DOHH2 (cell line): ENCODE data around the gene BHLHE23.

Experiments used
- H3F3A ChIP-seq: fragments of 200-600 bp; sonication (generic), shearing (Covaris generic); 2 replicates; pipeline ENCODE4 v1.6.0; 2016; ENCODE audit warnings: antibody characterized with exemption, mild to moderate bottlenecking; ENCODE audit not compliant: control insufficient read depth, insufficient read depth
- H3K27ac ChIP-seq: fragments of 200-600 bp; sonication (generic); 2 replicates; pipeline ENCODE4 v1.5.1; 2014; ENCODE audit warnings: low read depth, mild to moderate bottlenecking, low read length, moderate library complexity
- H3K27me3 ChIP-seq: fragments of 200-600 bp; sonication (generic); 2 replicates; pipeline ENCODE4 v1.6.1; 2014; ENCODE audit warnings: mild to moderate bottlenecking, low read length, mixed read lengths; ENCODE audit not compliant: control insufficient read depth
- H3K36me3 ChIP-seq: fragments of 200-600 bp; sonication (generic); 2 replicates; pipeline ENCODE4 v1.6.1; 2014; ENCODE audit warnings: mild to moderate bottlenecking, low read length, moderate library complexity, mixed read lengths; ENCODE audit not compliant: control insufficient read depth
- H3K4me1 ChIP-seq: fragments of 200-600 bp; sonication (generic); 2 replicates; pipeline ENCODE4 v1.6.1; 2014; ENCODE audit warnings: mild to moderate bottlenecking, low read length, mixed read lengths; ENCODE audit not compliant: control insufficient read depth
- H3K4me2 ChIP-seq: fragments of 200-600 bp; sonication (generic); 2 replicates; pipeline ENCODE4 v1.6.0; 2014; ENCODE audit warnings: mild to moderate bottlenecking, low read length, moderate library complexity
- H3K4me3 ChIP-seq: fragments of 200-600 bp; sonication (generic); 2 replicates; pipeline ENCODE4 v1.5.1; 2014; ENCODE audit warnings: mild to moderate bottlenecking, low read length, mixed read lengths
- H3K79me2 ChIP-seq: fragments of 200-600 bp; sonication (generic); 2 replicates; pipeline ENCODE4 v1.6.1; 2014; ENCODE audit warnings: mild to moderate bottlenecking, low read length, mixed read lengths; ENCODE audit not compliant: control insufficient read depth
- H3K9me2 ChIP-seq: fragments of 200-600 bp; sonication (generic); replicated peaks from 2 replicates; pipeline ENCODE4 v1.6.1; 2014; ENCODE audit warnings: mild to moderate bottlenecking, low read length, mixed read lengths; ENCODE audit not compliant: control insufficient read depth
- H3K9me3 ChIP-seq: fragments of 200-600 bp; sonication (generic); 2 replicates; pipeline ENCODE4 v1.6.1; 2014; ENCODE audit warnings: antibody characterized with exemption, low read length, mixed read lengths; ENCODE audit not compliant: control insufficient read depth, insufficient read depth
- H4K20me1 ChIP-seq: fragments of 200-600 bp; sonication (generic); 2 replicates; pipeline ENCODE4 v1.6.0; 2014; ENCODE audit warnings: low read depth, mild to moderate bottlenecking, antibody characterized with exemption, low read length, moderate library complexity; ENCODE audit not compliant: control insufficient read depth, insufficient read depth
- CTCF ChIP-seq: fragments of 200-600 bp; sonication (generic); IDR thresholded peaks from one replicate; pipeline ENCODE4 v1.5.1; 2014; ENCODE audit warnings: antibody characterized with exemption, mild to moderate bottlenecking, low read depth, low read length; ENCODE audit not compliant: poor library complexity, severe bottlenecking
- EZH2phosphoT487 ChIP-seq: fragments of 200-600 bp; sonication (generic); IDR thresholded peaks from 2 replicates; pipeline ENCODE4 v1.6.1; 2017; ENCODE audit warnings: borderline replicate concordance, mild to moderate bottlenecking, antibody characterized with exemption, low read length, moderate library complexity, mixed read lengths

Gene BHLHE23

GRCh38 chr20:63006540-63007359 lies at the start of gene BHLHE23:
Gene BHLHE23 (minus strand): TSS chr20:63006964. CDS start chr20:63006774, 190 bp downstream.
- Histone ChIP-seq H3K4me3 (no peak within 1 kb of the TSS), H3K36me3 (peaks cover 12% of the 10 kb centered on the region), H3K79me2 (peaks cover 16% of the 10 kb centered on the region), H3K4me2 (no peak within 1 kb of the TSS), H3K9me2 (no peaks in the 10 kb centered on the region), H4K20me1 (no peaks in the 10 kb centered on the region), H3K9me3 (no peaks in the 10 kb centered on the region), H3F3A (peaks cover 19% of the 10 kb centered on the region), H3K27ac (no peak within 1 kb of the TSS), H3K27me3 (peaks cover 30% of the 10 kb centered on the region), H3K4me1 (peaks cover 25% of the 10 kb centered on the region)
- TF ChIP-seq EZH2phosphoT487 (no peak), CTCF (no peak)

GRCh38 chr20:63055575-63056235 lies 48.9 kb upstream of the BHLHE23 start:
- no peak overlapping the region for H3K4me2 ChIP-seq
- no peaks in the 10 kb centered on the region for H3K27me3 ChIP-seq
- no peaks in the 10 kb centered on the region for H3K9me2 ChIP-seq
- no peak overlapping the region for H3K27ac ChIP-seq
- no peaks in the 10 kb centered on the region for H3K79me2 ChIP-seq
- TF ChIP-seq CTCF (no peak), EZH2phosphoT487 (no peak)
- H3K9me3 ChIP-seq: peaks cover 8% of the 10 kb centered on the region; the same call in 1 of the 2 replicates
- peaks cover 4% of the 10 kb centered on the region for H3K4me1 ChIP-seq
- no peak overlapping the region for H3K4me3 ChIP-seq
- H3K36me3 ChIP-seq: no peaks in the 10 kb centered on the region
- peaks cover 9% of the 10 kb centered on the region; the same call in 1 of the 2 replicates for H3F3A ChIP-seq
- H4K20me1 ChIP-seq: no peaks in the 10 kb centered on the region

GRCh38 chr20:63054681-63055240 lies 48.0 kb upstream of the BHLHE23 start:
- Histone ChIP-seq H3K4me3 (no peak overlapping the region), H3K79me2 (no peaks in the 10 kb centered on the region), H3F3A (peaks cover 9% of the 10 kb centered on the region; the same call in 1 of the 2 replicates), H3K36me3 (no peaks in the 10 kb centered on the region), H3K9me3 (peaks cover 8% of the 10 kb centered on the region; the same call in 1 of the 2 replicates), H4K20me1 (no peaks in the 10 kb centered on the region), H3K9me2 (no peaks in the 10 kb centered on the region), H3K4me1 (peaks cover 4% of the 10 kb centered on the region), H3K4me2 (no peak overlapping the region), H3K27ac (no peak overlapping the region), H3K27me3 (no peaks in the 10 kb centered on the region)
- TF ChIP-seq EZH2phosphoT487 (no peak), CTCF (no peak)
